ENCODE results near the gene MYLK. TPM values are rescaled to one million over a fixed set of nuclear protein-coding genes. Genes with fewer than 3 reads are reported as not detected.

MYLK gene
- total and polyA plus RNA-seq, 8 donors, result 35.1 to 916 (median 340) TPM

DNA sequence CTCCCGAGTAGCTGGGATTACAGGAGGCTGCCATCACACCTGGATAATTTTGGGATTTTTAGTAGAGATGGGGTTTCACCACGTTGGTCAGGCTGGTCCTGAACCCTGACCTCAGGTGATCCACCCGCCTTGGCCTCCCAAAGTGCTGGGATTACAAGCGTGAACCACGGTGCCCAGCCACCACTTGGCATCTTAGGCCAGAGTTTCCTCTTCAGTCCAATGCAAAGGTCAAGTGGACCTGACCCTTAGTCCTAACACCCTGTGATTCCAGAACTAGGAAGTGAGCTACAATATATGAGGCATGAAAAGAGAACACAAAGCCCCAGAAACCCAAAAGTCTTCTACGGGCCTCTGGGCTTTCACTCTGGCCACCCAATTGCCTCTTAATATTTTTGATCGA, 5.3 kb downstream of the MYLK start:
- H3K36me3 ChIP-seq, result no peaks in the 10 kb centered on the region
- DNase-seq, result no peak
- peaks cover 5 to 8% (median 8%) of the 10 kb centered on the region in 4 donors for H3K4me1 ChIP-seq
- TF ChIP-seq POLR2AphosphoS5 (IDR thresholded peaks at IDR 0.05) (no peak), POLR2A (IDR thresholded peaks at IDR 0.05) (no peak), EP300 (IDR thresholded peaks at IDR 0.05) (no peak)
- TF ChIP-seq, protein P1, sequence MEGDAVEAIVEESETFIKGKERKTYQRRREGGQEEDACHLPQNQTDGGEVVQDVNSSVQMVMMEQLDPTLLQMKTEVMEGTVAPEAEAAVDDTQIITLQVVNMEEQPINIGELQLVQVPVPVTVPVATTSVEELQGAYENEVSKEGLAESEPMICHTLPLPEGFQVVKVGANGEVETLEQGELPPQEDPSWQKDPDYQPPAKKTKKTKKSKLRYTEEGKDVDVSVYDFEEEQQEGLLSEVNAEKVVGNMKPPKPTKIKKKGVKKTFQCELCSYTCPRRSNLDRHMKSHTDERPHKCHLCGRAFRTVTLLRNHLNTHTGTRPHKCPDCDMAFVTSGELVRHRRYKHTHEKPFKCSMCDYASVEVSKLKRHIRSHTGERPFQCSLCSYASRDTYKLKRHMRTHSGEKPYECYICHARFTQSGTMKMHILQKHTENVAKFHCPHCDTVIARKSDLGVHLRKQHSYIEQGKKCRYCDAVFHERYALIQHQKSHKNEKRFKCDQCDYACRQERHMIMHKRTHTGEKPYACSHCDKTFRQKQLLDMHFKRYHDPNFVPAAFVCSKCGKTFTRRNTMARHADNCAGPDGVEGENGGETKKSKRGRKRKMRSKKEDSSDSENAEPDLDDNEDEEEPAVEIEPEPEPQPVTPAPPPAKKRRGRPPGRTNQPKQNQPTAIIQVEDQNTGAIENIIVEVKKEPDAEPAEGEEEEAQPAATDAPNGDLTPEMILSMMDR (IDR thresholded peaks at IDR 0.05), result no peak
- no peak overlapping the region for H3K4me3 ChIP-seq
- H3K9me3 ChIP-seq, result no peaks in the 10 kb centered on the region
- intact Hi-C loops (cut with DNase I; ENCODE audit: low total_unique reads), result no loop called here
- 79 to 94% (median 90%) methylated on average over 7 of the region's 7 CpGs for WGBS, 5 donors
- H3K27ac ChIP-seq, result no peak overlapping the region
- peaks cover 0 to 16% (median 6%) of the 10 kb centered on the region in 3 donors for H3K27me3 ChIP-seq

DNA sequence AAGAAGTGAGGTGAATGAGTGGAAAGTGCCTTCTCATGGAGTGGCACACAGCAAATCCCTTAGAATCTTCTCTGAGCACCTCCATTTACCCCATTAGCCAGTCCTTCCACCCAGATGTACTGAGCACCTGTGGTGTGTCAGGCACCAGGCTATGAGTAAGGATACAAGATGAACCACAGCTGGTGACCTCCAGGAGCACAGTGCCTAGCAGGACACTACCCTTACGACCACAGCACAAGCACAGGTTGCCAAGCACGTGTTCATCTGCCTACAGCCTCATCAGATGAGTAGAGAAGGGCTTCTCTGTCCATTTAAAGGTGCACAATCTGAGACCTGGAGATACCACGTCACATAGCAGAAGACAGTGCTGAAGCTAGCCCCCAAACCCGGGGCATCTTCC, 6.2 kb downstream of the MYLK start:
- intact Hi-C loops (cut with DNase I; ENCODE audit: low total_unique reads), result no loop called here
- no peak overlapping the region for H3K4me3 ChIP-seq
- H3K4me1 ChIP-seq, result peaks cover 0 to under 1% (median 0%) of the 10 kb centered on the region in 4 donors
- DNase-seq, result no peak
- H3K27me3 ChIP-seq, result peaks cover 0 to 7% (median 0%) of the 10 kb centered on the region in 3 donors
- no peak for TF ChIP-seq POLR2AphosphoS5 (IDR thresholded peaks at IDR 0.05)
- TF ChIP-seq POLR2A (IDR thresholded peaks at IDR 0.05), result no peak
- no peak for TF ChIP-seq EP300 (IDR thresholded peaks at IDR 0.05)
- TF ChIP-seq, protein P1 (IDR thresholded peaks at IDR 0.05), result no peak
- H3K27ac ChIP-seq, result no peak overlapping the region
- no peaks in the 10 kb centered on the region for H3K9me3 ChIP-seq
- no peaks in the 10 kb centered on the region for H3K36me3 ChIP-seq
- WGBS, 5 donors, result 79 to 91% (median 90%) methylated on average over 4 of the region's 4 CpGs

DNA sequence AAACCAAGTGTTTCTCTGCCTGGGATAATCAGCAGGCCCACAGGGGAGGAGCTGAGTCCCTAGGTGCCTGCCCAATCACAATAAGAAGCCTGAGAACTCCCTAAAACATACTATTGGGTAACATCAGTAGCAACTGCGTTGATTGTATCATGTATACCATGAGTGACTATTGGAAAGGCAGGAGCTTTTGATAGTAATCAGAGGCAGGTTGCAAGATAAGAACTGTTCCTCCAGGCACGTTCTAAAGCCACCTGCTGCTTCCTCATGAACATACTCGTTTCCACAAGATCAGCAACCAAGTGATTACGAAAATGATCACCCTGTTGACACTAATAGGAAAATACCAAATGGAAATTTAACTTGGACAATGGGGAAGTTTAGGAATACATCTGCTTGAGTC, 6.7 kb downstream of the MYLK start:
- intact Hi-C loops (cut with DNase I; ENCODE audit: low total_unique reads), result no loop called here
- Histone ChIP-seq H3K4me1 (no peaks in the 10 kb centered on the region), H3K27ac (no peak overlapping the region), H3K36me3 (no peaks in the 10 kb centered on the region), H3K27me3 (peaks cover 0 to 2% (median 0%) of the 10 kb centered on the region in 3 donors), H3K9me3 (no peaks in the 10 kb centered on the region), H3K4me3 (no peak overlapping the region)
- 64 to 72% (median 68%) methylated on average over 4 of the region's 4 CpGs for WGBS, 5 donors
- TF ChIP-seq POLR2A (IDR thresholded peaks at IDR 0.05) (no peak), POLR2AphosphoS5 (IDR thresholded peaks at IDR 0.05) (no peak), EP300 (IDR thresholded peaks at IDR 0.05) (no peak)
- TF ChIP-seq, protein P1 (IDR thresholded peaks at IDR 0.05), result no peak
- DNase-seq, result no peak

DNA sequence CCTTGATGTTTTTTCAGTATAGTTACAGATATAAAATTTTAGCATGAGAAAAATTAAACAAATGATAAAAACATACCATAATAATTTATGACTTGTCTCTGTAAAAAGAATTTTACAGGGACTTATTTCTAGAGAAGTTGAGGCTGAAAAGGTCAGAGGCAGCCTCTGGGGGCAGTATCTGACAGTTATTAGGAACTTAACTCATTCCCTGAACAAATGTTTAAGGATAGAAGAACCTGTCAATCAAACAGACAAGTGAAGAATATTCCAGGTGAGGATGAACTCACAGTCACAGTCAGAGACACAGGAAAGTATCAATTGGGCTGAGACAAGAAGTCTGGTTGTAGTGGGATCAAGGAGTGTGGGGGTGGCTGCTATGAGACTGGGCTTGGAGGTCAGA, 7.3 kb downstream of the MYLK start:
- no peak for DNase-seq
- Histone ChIP-seq H3K36me3 (no peaks in the 10 kb centered on the region), H3K9me3 (no peaks in the 10 kb centered on the region), H3K27me3 (no peaks in the 10 kb centered on the region), H3K4me3 (no peak overlapping the region), H3K27ac (no peak overlapping the region), H3K4me1 (no peaks in the 10 kb centered on the region)
- intact Hi-C loops (cut with DNase I; ENCODE audit: low total_unique reads), result no loop called here
- TF ChIP-seq POLR2A (IDR thresholded peaks at IDR 0.05) (no peak), EP300 (IDR thresholded peaks at IDR 0.05) (no peak), POLR2AphosphoS5 (IDR thresholded peaks at IDR 0.05) (no peak)
- TF ChIP-seq, protein P1 (IDR thresholded peaks at IDR 0.05), result no peak

Measured in stomach (tissue), 9 donors.